Small intestine (tissue), 7 donors: ENCODE results near the gene ERGIC2. TPM values are rescaled to one million over a fixed set of nuclear protein-coding genes. Genes with fewer than 3 reads are reported as not detected.
A peak's percentile ranks its signal among the peaks of the same experiment; 100 is the strongest.
"Not testable (repeated sequence)": the region's sequence is repeated elsewhere in the genome, so short reads cannot be mapped to it uniquely, and the experiment has no call there.

Experiments used
- DNase-seq, 2 donors: peaks; one replicate each; pipeline versions ENCODE4 v3.0.0 to v3.0.0-alpha.2; 2013
- FAIRE-seq: peaks from 2 replicates; lab custom pipeline; 2012; peaks lifted over from hg19 to GRCh38; lab: Jason Lieb, UNC
- H3K27ac ChIP-seq, 3 donors: one replicate each; pipeline ENCODE4 v1.5.1; 2013; ENCODE audit warnings: low read length in 2 of 3, mild to moderate bottlenecking in 2 of 3, control low read depth in 1 of 3, inconsistent platforms in 1 of 3, low read depth in 1 of 3, moderate library complexity in 1 of 3
- H3K27me3 ChIP-seq, 3 donors: one replicate each; pipeline ENCODE4 v1.6.1; 2013; ENCODE audit warnings: low read length in 3 of 3, inconsistent platforms in 1 of 3; ENCODE audit not compliant: control insufficient read depth in 3 of 3, insufficient read depth in 3 of 3
- H3K36me3 ChIP-seq, 3 donors: one replicate each; pipeline ENCODE4 v1.6.1; 2013; ENCODE audit warnings: low read length in 3 of 3, inconsistent platforms in 1 of 3, low read depth in 1 of 3, mild to moderate bottlenecking in 1 of 3, moderate library complexity in 1 of 3; ENCODE audit not compliant: control insufficient read depth in 3 of 3, insufficient read depth in 2 of 3
- H3K4me1 ChIP-seq, 3 donors: one replicate each; pipeline ENCODE4 v1.6.1; 2013; ENCODE audit warnings: low read length in 2 of 3, inconsistent platforms in 1 of 3, low read depth in 1 of 3, mild to moderate bottlenecking in 1 of 3, moderate library complexity in 1 of 3; ENCODE audit not compliant: control insufficient read depth in 3 of 3, insufficient read depth in 2 of 3
- H3K4me3 ChIP-seq, 3 donors: one replicate each; pipeline ENCODE4 v1.5.1; 2013; ENCODE audit warnings: low read length in 3 of 3, control low read depth in 1 of 3, inconsistent platforms in 1 of 3, low read depth in 1 of 3, mild to moderate bottlenecking in 1 of 3, moderate library complexity in 1 of 3
- H3K9me3 ChIP-seq, 2 donors: one replicate each; pipeline ENCODE4 v1.6.1; 2013; ENCODE audit warnings: low read depth in 1 of 2, low read length in 1 of 2; ENCODE audit not compliant: control insufficient read depth in 2 of 2, insufficient read depth in 1 of 2
- WGBS, 3 donors: extraction: QIAGEN DNeasy Blood & Tissue Kit; methylation state at CpG; one replicate each; pipeline ENCODE4 v1.1.7; 2013; 5-methylcytosine and 5-hydroxymethylcytosine counted together
- polyA plus RNA-seq, 4 donors: library from polyadenylated mRNA; stranded (reverse) in 3 of 4; unstranded in 1 of 4; fragments of 200-250 nt in 3 of 4; fragments of 120-200 nt in 1 of 4; gene quantifications; one replicate each; pipeline versions ENCODE4 v1.2.1 to v1.2.3, GENCODE V29; 2013
- donor health status: healthy with polysubstance abuse.
- donor health status: control.
- donor health status: control.
- donor health status: Bipolar disorder and iron deficiency.
- donor health status: healthy.

Gene ERGIC2
- polyA plus RNA-seq, 4 donors = 10.8 to 59.9 (median 24.1) TPM

DNA sequence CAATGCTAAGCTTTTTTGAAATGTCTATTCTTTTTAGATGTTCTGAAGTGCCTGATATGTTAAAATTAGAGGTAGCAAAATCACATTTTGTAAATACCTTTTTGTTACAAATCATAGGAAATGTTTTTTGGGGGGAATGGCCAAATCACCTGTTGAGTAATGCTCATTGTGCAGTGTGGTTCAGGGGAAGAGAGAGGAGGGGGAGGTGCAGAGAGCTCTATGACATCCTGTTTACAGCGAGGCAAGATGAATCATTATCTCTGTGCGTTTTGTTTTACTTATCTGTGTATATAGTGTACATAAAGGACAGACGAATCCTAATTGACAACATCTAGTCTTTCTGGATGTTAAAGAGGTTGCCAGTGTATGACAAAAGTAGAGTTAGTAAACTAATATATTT, 9.4 kb upstream of the ERGIC2 start:
- H3K4me3 ChIP-seq, FAIRE-seq, H3K36me3 ChIP-seq, H3K27me3 ChIP-seq, H3K27ac ChIP-seq, H3K4me1 ChIP-seq, H3K9me3 ChIP-seq: not testable (repeated sequence)
- peak in 1 of 2 donors; percentile 19 for DNase-seq
- 29 to 63% (median 50%) methylated on average over 3 of the region's 3 CpGs for WGBS, 3 donors

DNA sequence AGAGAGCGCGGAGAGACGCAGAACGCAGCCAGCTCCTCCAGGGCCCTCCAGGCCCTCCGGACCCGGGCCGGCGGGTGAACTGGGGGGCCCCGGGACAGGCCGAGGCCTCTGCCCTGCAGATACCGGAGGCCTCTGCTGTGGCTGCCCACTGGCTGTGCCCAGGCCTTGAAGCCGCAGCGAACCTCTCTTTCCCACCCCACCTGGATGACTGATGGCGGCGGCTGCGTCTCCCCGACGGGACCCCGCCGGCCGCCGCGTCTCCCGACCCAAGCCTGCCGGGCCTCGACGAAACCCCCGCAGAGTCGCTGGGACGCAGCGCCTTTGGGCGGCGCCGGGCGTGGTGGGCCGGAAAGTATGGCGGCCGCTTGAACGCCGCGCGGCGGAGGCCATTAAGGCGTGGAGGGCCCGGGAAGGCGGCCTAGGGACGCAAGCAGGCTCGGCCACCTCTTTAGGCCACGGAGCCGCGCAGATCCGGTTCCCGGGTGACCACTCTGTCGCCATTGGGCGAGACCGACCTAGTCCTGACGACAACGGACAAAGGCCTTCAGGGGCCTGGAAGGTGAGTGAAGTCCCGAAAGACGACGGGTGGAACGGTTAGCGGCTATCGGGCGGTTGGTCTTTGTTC, 8.4 kb upstream of the ERGIC2 start:
- 94 to 98% (median 95%) methylated on average over 51 to 65 of the region's 65 CpGs for WGBS, 3 donors
- Histone ChIP-seq H3K4me1 (no peaks in the 10 kb centered on the region), H3K27ac (no peak overlapping the region), H3K27me3 (no peaks in the 10 kb centered on the region), H3K4me3 (no peak overlapping the region), H3K36me3 (no peaks in the 10 kb centered on the region), H3K9me3 (no peaks in the 10 kb centered on the region)
- no peak for DNase-seq
- no peak for FAIRE-seq

- not testable (repeated sequence) for H3K4me1 ChIP-seq, H3K27ac ChIP-seq, FAIRE-seq, H3K27me3 ChIP-seq, H3K4me3 ChIP-seq, H3K36me3 ChIP-seq, H3K9me3 ChIP-seq, DNase-seq
- WGBS, 3 donors = 95 to 99% (median 96%) methylated on average over 28 to 35 of the region's 36 CpGs
These were observed 5.2 kb upstream of the ERGIC2 start for GRCh38 chr12:29386084-29386680.

GRCh38 chr12:29385194-29385593, 4.2 kb upstream of the ERGIC2 start:
- H3K27ac ChIP-seq, H3K4me1 ChIP-seq, FAIRE-seq, H3K27me3 ChIP-seq, H3K9me3 ChIP-seq, H3K36me3 ChIP-seq, H3K4me3 ChIP-seq, DNase-seq: not testable (repeated sequence)
- 95 to 97% (median 96%) methylated on average over 16 to 17 of the region's 17 CpGs for WGBS, 3 donors

DNA sequence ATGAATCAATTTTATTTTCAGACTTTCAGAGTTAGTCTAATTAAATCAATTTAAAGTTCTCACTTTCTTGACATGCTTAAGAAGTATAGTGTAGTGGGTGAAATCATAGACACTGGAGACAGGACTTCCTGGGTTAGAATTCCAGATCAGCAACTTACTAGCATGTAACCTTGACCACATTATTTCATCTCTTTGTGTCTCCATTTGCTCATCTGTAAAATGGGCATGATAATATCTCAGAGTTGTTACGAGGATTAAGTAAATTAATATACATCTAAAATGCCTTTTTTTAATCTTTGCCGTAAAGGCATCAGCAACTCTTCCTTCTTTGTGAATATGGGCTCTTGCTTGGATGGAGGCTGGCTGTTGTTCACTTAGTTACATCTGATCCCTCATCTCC, 1.3 kb upstream of the ERGIC2 start:
- no peaks in the 10 kb centered on the region for H3K36me3 ChIP-seq
- no peaks in the 10 kb centered on the region for H3K27me3 ChIP-seq
- FAIRE-seq (no peak), DNase-seq (no peak)
- peaks cover 0 to 2% (median 0%) of the 10 kb centered on the region in 3 donors for H3K4me1 ChIP-seq
- no peak overlapping the region for H3K27ac ChIP-seq
- H3K4me3 ChIP-seq = no peak overlapping the region
- 95 to 99% (median 99%) methylated on average over 2 of the region's 2 CpGs for WGBS, 3 donors
- no peaks in the 10 kb centered on the region for H3K9me3 ChIP-seq

DNA sequence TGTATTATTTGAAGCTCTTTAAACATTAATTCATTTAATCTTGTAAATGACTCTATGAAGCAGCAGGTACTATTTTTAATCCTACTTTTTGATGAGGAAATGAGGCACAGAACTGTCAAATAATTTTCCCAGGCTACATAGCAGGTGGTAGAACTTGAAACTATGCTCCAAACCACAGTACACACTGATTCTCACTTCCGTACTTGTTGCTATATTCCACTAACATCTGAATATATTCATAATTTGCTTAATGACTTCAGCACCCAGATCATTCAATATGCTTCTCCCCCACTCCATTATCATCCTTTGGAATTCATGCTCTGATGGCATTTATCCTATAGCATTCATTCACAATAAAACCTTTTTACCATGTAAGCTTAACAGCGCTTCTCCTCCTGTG, 4.9 kb downstream of the ERGIC2 start:
- 93 to 100% (median 94%) methylated on average over 2 of the region's 2 CpGs for WGBS, 3 donors
- H3K27ac ChIP-seq = no peak overlapping the region
- no peak overlapping the region for H3K4me3 ChIP-seq
- H3K9me3 ChIP-seq = no peaks in the 10 kb centered on the region
- H3K4me1 ChIP-seq = peaks cover 0 to 10% (median 5%) of the 10 kb centered on the region in 3 donors
- FAIRE-seq (no peak), DNase-seq (no peak)
- peaks cover 0 to 3% (median 2%) of the 10 kb centered on the region in 3 donors for H3K36me3 ChIP-seq
- no peaks in the 10 kb centered on the region for H3K27me3 ChIP-seq

DNA sequence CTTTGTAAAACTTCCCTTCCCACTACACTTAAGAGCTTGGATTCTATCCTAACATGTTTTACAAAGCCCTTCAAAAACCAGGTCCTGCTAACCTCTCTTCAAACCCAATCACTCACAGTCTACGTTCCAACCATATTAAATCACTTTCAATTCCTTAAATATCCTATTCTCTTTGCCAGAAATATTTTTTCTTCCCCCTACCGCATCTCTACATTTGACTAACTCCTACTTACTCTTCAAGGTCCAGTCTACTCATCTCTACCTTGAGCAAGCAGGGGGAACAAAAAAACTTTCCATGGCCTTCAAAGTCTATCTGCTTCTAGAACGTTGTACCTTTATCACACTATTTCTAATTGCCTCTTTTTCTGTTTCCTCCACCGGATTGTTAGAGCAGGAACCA, 6.1 kb downstream of the ERGIC2 start:
- FAIRE-seq (no peak), DNase-seq (no peak)
- H3K9me3 ChIP-seq = no peaks in the 10 kb centered on the region
- H3K36me3 ChIP-seq = peaks cover 0 to 4% (median 2%) of the 10 kb centered on the region in 3 donors
- H3K4me1 ChIP-seq = peaks cover 0 to 9% (median 5%) of the 10 kb centered on the region in 3 donors
- H3K27me3 ChIP-seq = no peaks in the 10 kb centered on the region
- H3K27ac ChIP-seq = peak overlapping the region in 1 of 3 donors; percentile 11
- WGBS, 3 donors = 64 to 77% (median 77%) methylated on average over 4 of the region's 4 CpGs
- no peak overlapping the region for H3K4me3 ChIP-seq

- Histone ChIP-seq H3K36me3 (peaks cover 0 to 4% (median 2%) of the 10 kb centered on the region in 3 donors), H3K4me3 (no peak overlapping the region), H3K27ac (no peak overlapping the region), H3K27me3 (no peaks in the 10 kb centered on the region), H3K9me3 (no peaks in the 10 kb centered on the region), H3K4me1 (peaks cover 0 to 8% (median 5%) of the 10 kb centered on the region in 3 donors)
- 47 to 76% (median 66%) methylated on average over 2 of the region's 2 CpGs for WGBS, 3 donors
- FAIRE-seq = no peak
- peak in 1 of 2 donors; percentile 20 for DNase-seq
These were observed 7.0 kb downstream of the ERGIC2 start for GRCh38 chr12:29374012-29374411.
